ENCODE measurements around the gene TXLNG.

DNA sequence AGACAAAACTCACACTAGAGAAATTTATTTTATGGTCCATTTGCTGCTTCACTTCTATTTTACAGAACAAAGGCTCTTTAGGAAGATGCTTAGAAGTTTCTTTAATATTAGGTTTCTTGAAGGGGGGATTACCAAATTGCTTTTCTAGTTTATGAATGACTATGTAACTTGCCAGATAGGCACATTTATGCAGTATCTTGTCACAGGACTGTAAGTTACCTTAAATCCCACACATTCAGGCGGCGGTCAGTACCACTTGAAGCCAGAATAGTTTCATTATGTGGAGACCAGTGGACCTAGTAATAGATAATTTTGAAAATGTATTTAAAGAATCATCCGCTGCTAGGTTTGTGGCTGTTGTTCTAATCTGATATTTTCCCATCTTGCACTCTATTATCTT lies 65.6 kb downstream of the TXLNG start:
- TF ChIP-seq EP300 (IDR thresholded peaks at IDR 0.05): no peak
- TF ChIP-seq, protein P1, sequence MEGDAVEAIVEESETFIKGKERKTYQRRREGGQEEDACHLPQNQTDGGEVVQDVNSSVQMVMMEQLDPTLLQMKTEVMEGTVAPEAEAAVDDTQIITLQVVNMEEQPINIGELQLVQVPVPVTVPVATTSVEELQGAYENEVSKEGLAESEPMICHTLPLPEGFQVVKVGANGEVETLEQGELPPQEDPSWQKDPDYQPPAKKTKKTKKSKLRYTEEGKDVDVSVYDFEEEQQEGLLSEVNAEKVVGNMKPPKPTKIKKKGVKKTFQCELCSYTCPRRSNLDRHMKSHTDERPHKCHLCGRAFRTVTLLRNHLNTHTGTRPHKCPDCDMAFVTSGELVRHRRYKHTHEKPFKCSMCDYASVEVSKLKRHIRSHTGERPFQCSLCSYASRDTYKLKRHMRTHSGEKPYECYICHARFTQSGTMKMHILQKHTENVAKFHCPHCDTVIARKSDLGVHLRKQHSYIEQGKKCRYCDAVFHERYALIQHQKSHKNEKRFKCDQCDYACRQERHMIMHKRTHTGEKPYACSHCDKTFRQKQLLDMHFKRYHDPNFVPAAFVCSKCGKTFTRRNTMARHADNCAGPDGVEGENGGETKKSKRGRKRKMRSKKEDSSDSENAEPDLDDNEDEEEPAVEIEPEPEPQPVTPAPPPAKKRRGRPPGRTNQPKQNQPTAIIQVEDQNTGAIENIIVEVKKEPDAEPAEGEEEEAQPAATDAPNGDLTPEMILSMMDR (IDR thresholded peaks at IDR 0.05): no peak
- no peak for TF ChIP-seq POLR2A (IDR thresholded peaks at IDR 0.05; ENCODE audit: low read depth)
